ENCODE results near the gene EFCAB6.

- TF ChIP-seq CTCF (IDR thresholded peaks at IDR 0.05) (no peak), POLR2A (IDR thresholded peaks at IDR 0.05) (no peak)
These were observed 48.0 kb upstream of the EFCAB6 start for GRCh38 chr22:43860126-43860525.

Measured in heart left ventricle (tissue), 13 donors.